Body of pancreas (tissue), 4 donors: ENCODE data around the gene RBMS1. TPM values are rescaled to one million over a fixed set of nuclear protein-coding genes. Genes with fewer than 3 reads are reported as not detected.

Experiments used
- ATAC-seq: fragments of 150-250 bp; one replicate; pipeline ENCODE4 v1.9.1; 2016
- DNase-seq, 4 donors: peaks; one replicate each; pipeline ENCODE4 v3.0.0-alpha.2; 2019
- H3K27ac ChIP-seq, 4 donors: fragments of 200-600 bp; sonication (generic); 1 replicate in 3 of 4; 2 replicates in 1 of 4; pipeline versions ENCODE4 v1.5.1 to v1.6.1; 2016 to 2019; ENCODE audit warnings: mild to moderate bottlenecking in 1 of 4, mixed read lengths in 1 of 4, moderate library complexity in 1 of 4
- H3K27me3 ChIP-seq, 2 donors: fragments of 200-600 bp; sonication (generic); one replicate each; pipeline ENCODE4 v1.6.0; 2016; ENCODE audit warnings: mild to moderate bottlenecking in 1 of 2
- H3K36me3 ChIP-seq, 2 donors: fragments of 200-600 bp; sonication (generic); replicated peaks in 1 of 2; 2 replicates each; pipeline ENCODE4 v1.5.1; 2016; ENCODE audit warnings: low read depth in 2 of 2; ENCODE audit not compliant: insufficient read depth in 1 of 2
- H3K4me1 ChIP-seq: fragments of 200-600 bp; sonication (generic); one replicate; pipeline ENCODE4 v1.6.0; 2016
- H3K4me3 ChIP-seq, 2 donors: fragments of 200-600 bp; sonication (generic); 1 replicate in 1 of 2; 2 replicates in 1 of 2; pipeline ENCODE4 v1.5.1; 2016 to 2019
- H3K9me3 ChIP-seq, 3 donors: fragments of 200-600 bp; sonication (generic); 1 replicate in 2 of 3; 2 replicates in 1 of 3; pipeline ENCODE4 v1.5.1; 2016
- POLR2A ChIP-seq, 3 donors: fragments of 450-650 bp; IDR thresholded peaks; one replicate each; pipeline ENCODE4 v1.6.1; 2016; ENCODE audit warnings: antibody characterized with exemption in 3 of 3, mild to moderate bottlenecking in 2 of 3
- WGBS, 2 donors: methylation state at CpG; one replicate each; pipeline ENCODE4 v1.1.5; 2017; 5-methylcytosine and 5-hydroxymethylcytosine counted together
- intact Hi-C: fragments of 100-400 bp; cut with DNase I; formaldehyde crosslinking; loops from one replicate; pipeline ENCODE4 v1.15.1; 2023
- total RNA-seq, 2 donors: library from RNA; depleted of rRNA; stranded (reverse); fragments of >200 nt; gene quantifications; one replicate each; pipeline ENCODE4 v1.1.0, GENCODE V29; 2016
- TF ChIP-seq, protein P1 (sequence below), 7 experiments: fragments of 450-650 bp in 4 of 7; fragments of 200-600 bp in 3 of 7; sonication (generic) in 3 of 7; IDR thresholded peaks; one replicate each; pipeline ENCODE4 v1.5.1; 2016 to 2019; ENCODE audit warnings: antibody characterized with exemption in 7 of 7

Gene RBMS1
- total RNA-seq, 2 donors from 2014 or later: 21.3 to 23.7 TPM

- Histone ChIP-seq H3K4me1 (peaks cover 33% of the 10 kb centered on the region), H3K4me3 (no peak overlapping the region), H3K9me3 (no peaks in the 10 kb centered on the region), H3K27ac (no peak overlapping the region), H3K27me3 (no peaks in the 10 kb centered on the region), H3K36me3 (no peaks in the 10 kb centered on the region)
- TF ChIP-seq, protein P1, sequence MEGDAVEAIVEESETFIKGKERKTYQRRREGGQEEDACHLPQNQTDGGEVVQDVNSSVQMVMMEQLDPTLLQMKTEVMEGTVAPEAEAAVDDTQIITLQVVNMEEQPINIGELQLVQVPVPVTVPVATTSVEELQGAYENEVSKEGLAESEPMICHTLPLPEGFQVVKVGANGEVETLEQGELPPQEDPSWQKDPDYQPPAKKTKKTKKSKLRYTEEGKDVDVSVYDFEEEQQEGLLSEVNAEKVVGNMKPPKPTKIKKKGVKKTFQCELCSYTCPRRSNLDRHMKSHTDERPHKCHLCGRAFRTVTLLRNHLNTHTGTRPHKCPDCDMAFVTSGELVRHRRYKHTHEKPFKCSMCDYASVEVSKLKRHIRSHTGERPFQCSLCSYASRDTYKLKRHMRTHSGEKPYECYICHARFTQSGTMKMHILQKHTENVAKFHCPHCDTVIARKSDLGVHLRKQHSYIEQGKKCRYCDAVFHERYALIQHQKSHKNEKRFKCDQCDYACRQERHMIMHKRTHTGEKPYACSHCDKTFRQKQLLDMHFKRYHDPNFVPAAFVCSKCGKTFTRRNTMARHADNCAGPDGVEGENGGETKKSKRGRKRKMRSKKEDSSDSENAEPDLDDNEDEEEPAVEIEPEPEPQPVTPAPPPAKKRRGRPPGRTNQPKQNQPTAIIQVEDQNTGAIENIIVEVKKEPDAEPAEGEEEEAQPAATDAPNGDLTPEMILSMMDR (IDR thresholded peaks at IDR 0.05): no peak
- TF ChIP-seq POLR2A (IDR thresholded peaks at IDR 0.05): no peak
- ATAC-seq (no peak), DNase-seq (no peak)
- intact Hi-C loops: no loop called here
- WGBS, 2 donors: 71 to 73% methylated on average over 2 of the region's 2 CpGs
Observed at GRCh38 chr2:160258492-160258805, 235.2 kb downstream of the RBMS1 start.

- DNase-seq (no peak), ATAC-seq (no peak)
- Histone ChIP-seq H3K27me3 (no peaks in the 10 kb centered on the region), H3K27ac (peak overlapping the region in 2 of 4 donors; percentile 53 to 77), H3K4me1 (peaks cover 38% of the 10 kb centered on the region), H3K4me3 (no peak overlapping the region), H3K9me3 (no peaks in the 10 kb centered on the region), H3K36me3 (no peaks in the 10 kb centered on the region)
- intact Hi-C loops: no loop called here
- 91 to 92% methylated on average over 12 of the region's 12 CpGs for WGBS, 2 donors
- no peak for TF ChIP-seq POLR2A (IDR thresholded peaks at IDR 0.05)
- TF ChIP-seq, protein P1 (IDR thresholded peaks at IDR 0.05): no peak
Observed at GRCh38 chr2:160257743-160258491, 235.7 kb downstream of the RBMS1 start.

DNA sequence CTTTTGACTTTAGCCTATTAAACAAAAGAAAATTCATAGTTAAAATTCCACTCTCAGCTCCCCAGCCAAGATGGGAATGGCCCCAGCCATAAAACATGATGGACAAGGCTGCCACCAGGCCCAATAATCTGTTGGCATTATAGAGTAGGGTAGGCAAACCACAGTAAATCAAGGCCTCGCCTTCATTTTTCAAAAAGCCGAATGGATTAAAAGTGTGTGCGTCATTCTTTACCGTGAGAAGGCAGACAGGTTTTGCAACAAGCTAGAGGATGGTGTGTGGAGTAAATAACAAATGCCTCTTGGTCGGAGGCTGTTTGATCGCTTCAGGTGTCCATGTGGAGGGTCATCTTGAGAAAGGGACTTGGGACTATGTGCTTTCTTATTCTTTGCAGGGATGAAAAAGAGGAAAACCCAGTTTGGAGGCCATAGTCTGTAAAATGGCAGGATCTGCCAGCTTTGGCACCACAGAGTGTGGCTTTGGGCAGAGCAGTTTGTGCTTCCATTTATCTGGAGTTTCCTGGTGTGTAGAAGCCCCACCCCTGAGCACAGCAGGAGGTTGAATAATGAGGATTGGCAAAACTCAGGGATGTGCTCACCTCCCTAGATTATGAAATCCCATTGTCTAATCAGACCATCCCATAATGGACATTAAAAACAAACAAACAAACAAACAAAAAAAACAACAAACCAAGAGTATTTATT is 236.4 kb downstream of the RBMS1 start:
- Histone ChIP-seq H3K4me3 (no peak overlapping the region), H3K36me3 (no peaks in the 10 kb centered on the region), H3K27ac (peak overlapping the region; percentile 37 to 77 (median 57)), H3K9me3 (no peaks in the 10 kb centered on the region), H3K4me1 (peaks cover 46% of the 10 kb centered on the region), H3K27me3 (no peaks in the 10 kb centered on the region)
- intact Hi-C loops: no loop called here
- TF ChIP-seq, protein P1 (IDR thresholded peaks at IDR 0.05): no peak
- no peak for TF ChIP-seq POLR2A (IDR thresholded peaks at IDR 0.05)
- peak in 3 of 4 donors; percentile 28 to 44 (median 36) for DNase-seq
- WGBS, 2 donors: 55 to 60% methylated on average over 6 of the region's 6 CpGs
- ATAC-seq: peak; percentile 67

DNA sequence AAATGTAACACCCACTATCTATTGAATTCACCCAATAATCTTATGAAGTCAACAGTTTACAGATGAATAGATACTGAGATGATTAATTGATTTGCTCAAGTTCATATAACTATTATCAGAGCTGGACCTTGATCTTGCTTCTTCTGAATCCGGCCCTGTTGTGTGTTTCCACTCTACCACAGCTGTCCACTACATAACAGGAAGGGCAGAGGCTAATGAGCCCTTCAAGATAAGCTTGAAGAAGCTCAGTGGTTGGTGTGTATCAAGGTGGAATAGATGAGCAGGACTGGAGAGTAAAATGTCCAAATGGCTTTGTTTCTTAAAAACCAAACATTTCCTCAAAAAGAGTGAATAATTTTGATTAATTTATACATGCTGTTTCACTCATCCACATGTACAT is 237.1 kb downstream of the RBMS1 start:
- Histone ChIP-seq H3K27ac (peak overlapping the region in 3 of 4 donors; percentile 53 to 77 (median 61)), H3K9me3 (no peaks in the 10 kb centered on the region), H3K36me3 (no peaks in the 10 kb centered on the region), H3K4me1 (peaks cover 46% of the 10 kb centered on the region), H3K4me3 (no peak overlapping the region), H3K27me3 (no peaks in the 10 kb centered on the region)
- WGBS, 2 donors: 9 to 21% methylated on average over 1 of the region's 1 CpG
- ATAC-seq (no peak), DNase-seq (no peak)
- no peak for TF ChIP-seq POLR2A (IDR thresholded peaks at IDR 0.05)
- TF ChIP-seq, protein P1 (IDR thresholded peaks at IDR 0.05): no peak
- intact Hi-C loops: no loop called here
